HFF-Myc (cell line): ENCODE data around the gene CDH23.

Source experiments
- DNase-seq: peaks from one replicate; pipeline ENCODE4 v3.0.0-alpha.2; 2011; ENCODE audit warnings: low read depth; ENCODE audit errors: extremely low read depth
- H3K4me3 ChIP-seq: replicated peaks from 2 replicates; pipeline ENCODE4 v1.5.1; 2011; ENCODE audit warnings: low read depth, mild to moderate bottlenecking, control low read depth, low read length
- TF ChIP-seq, protein P1 (sequence below): IDR thresholded peaks from 2 replicates; pipeline ENCODE4 v1.5.1; 2012; ENCODE audit warnings: mild to moderate bottlenecking, low read depth, low read length, control low read depth; ENCODE audit errors: missing control alignments

Gene CDH23

DNA sequence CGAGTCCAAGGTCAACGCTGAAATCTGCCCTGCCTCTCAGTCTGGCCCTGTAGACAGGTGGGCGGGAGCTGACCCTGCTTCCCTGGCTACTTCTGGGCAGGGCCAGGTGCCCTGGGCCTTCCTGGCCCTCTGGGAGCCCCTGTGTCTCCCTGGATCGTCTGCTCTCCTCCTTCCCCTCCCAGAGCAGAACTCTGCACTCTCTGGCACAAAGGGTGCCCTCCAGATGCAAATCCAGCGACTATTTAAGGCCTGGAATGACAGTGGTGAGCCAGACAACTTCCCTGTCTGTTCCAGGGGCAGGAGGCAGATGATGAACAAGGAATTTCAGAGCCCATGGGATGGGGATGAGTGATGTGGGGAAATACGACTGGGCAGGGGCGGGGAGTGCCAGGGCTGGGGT, 259.5 kb downstream of the CDH23 start:
- DNase-seq: no peak
- H3K4me3 ChIP-seq: no peak overlapping the region
- TF ChIP-seq, protein P1, sequence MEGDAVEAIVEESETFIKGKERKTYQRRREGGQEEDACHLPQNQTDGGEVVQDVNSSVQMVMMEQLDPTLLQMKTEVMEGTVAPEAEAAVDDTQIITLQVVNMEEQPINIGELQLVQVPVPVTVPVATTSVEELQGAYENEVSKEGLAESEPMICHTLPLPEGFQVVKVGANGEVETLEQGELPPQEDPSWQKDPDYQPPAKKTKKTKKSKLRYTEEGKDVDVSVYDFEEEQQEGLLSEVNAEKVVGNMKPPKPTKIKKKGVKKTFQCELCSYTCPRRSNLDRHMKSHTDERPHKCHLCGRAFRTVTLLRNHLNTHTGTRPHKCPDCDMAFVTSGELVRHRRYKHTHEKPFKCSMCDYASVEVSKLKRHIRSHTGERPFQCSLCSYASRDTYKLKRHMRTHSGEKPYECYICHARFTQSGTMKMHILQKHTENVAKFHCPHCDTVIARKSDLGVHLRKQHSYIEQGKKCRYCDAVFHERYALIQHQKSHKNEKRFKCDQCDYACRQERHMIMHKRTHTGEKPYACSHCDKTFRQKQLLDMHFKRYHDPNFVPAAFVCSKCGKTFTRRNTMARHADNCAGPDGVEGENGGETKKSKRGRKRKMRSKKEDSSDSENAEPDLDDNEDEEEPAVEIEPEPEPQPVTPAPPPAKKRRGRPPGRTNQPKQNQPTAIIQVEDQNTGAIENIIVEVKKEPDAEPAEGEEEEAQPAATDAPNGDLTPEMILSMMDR: no peak

DNA sequence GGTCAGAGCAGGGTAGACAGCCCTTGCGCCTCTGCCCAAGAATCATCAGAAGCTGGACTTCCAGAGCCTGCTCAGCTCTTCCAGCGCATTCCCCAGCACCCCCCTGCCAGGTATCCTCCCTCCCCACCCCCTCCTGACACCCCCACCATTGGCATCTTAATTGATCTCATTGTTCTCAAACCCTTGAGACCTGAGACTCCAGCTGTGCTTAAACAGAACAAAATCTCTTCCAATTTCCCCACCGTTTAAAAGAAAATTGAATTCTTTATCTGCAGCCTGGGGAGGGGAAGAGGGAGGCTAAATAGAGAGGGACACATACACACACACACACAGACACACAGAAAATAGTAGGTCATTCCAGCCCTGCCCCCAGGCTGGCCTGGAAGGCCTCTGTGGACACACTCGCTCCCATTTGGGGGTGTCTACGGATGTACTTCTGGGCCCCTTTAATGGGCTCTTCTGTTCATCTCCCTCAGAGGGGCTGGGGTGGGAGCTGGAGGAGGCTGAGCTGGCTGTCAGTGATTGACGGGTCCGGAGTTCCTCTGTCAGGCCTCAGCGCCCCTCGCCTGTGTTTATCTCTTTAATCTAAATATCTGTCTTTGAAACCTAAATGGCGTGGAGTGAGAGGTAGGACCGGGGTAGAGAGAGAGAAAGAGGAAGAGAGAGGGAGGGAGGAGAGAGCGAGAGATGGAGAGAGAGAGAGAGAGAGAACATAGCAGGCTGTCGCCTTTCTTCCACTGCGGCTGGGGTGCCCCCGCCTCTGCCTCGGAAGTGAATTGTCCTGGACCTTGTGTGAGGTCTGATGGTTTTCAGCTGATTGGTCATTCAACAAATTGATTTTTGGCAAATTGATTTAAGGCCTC, 261.1 kb downstream of the CDH23 start:
- DNase-seq: no peak
- H3K4me3 ChIP-seq: no peak overlapping the region

DNA sequence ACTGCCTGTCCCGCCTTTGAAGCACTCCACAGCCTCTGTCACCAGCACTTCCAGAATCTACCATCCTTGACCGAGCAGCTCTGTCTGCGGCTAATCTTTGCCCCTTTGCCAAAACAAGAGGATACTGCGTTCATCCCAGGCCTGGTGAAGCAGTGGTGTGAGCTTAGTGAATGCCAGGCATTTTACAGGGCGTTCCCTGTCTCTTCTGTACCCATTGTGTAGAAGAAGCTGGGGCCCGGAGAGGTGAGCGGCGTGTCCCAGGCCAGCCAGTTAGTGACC, 261.7 kb downstream of the CDH23 start:
- TF ChIP-seq, protein P1: no peak
- DNase-seq: no peak
- no peak overlapping the region for H3K4me3 ChIP-seq

More for the DNA sequence above, 261.1 kb downstream of the CDH23 start:
- TF ChIP-seq, protein P1: no peak

DNA sequence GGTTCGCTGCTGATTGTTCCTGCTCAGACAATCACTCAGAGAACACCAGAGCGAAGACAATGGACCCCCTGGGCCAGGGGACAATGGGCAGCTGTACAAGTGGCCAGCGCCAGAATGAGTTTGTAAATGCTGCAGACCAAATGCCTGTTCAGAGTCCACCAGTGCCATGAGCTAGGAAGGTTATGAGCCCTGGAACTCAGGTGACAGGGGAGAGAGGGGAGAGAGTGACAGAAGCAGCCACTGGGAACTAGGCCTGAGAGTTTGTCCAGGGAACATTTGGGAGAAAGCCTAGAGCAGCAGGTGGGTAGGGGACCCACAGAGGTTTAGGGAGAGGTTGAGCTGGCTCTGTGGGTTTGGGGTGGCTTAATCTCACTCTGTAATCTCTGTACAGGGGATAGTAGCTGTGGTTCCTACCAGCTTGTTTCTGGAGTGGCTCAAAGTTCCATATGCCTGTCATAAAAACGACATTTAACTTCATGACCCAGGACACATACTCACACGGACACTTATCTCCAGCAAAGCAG, 262.5 kb downstream of the CDH23 start:
- H3K4me3 ChIP-seq: no peak overlapping the region
- DNase-seq: no peak
- TF ChIP-seq, protein P1: no peak

DNA sequence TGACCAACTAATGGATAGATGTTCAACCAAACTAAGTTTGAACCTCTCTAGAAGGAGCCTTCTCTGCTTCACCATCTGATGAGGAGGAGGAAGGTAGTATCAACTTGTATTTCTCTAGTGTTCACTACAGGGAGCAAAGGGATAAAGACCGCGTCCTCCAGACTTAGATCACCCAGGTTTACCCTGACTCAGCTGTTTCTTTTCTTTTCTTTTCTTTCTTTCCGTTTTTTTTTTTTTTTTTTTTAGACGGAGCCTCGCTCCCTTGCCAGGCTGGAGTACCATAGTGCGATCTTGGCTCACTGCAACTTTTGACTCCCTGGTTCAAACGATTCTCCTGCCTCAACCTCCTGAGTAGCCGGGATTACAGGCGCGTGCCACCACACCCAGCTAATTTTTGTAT, 263.0 kb downstream of the CDH23 start:
- no peak overlapping the region for H3K4me3 ChIP-seq
- TF ChIP-seq, protein P1: no peak
- no peak for DNase-seq

DNA sequence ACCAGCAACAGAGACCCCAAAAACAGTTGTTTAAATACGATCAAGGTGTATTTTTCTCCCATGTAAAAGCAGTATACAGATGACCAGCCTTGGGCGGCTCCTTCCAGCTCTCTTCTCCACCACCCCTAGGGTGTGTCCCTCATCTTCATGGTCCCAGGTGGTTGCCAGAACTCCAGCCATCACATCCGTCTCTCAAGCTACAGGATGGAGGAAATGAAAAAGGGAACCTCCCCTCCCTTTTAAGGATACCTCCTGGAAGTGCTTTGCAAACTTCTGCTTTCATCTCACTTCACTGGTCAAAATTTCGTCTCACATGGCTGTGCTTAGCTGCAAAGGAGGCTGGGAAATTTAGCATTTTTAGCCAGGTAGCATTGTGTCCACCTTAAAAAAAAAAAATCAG, 263.6 kb downstream of the CDH23 start:
- TF ChIP-seq, protein P1: no peak
- no peak overlapping the region for H3K4me3 ChIP-seq
- no peak for DNase-seq
